BLaER1 (cell line): Measurements from ENCODE around the gene ALDH3B1.

Experiments used
- H3K27ac ChIP-seq: shearing (Covaris generic); formaldehyde crosslinking; 2 replicates; pipeline ENCODE4 v1.8.1; 2022
- H3K27me3 ChIP-seq: shearing (Covaris generic); formaldehyde crosslinking; 2 replicates; pipeline ENCODE4 v1.8.1; 2022
- H3K36me3 ChIP-seq: shearing (Covaris generic); formaldehyde crosslinking; 2 replicates; pipeline ENCODE4 v1.8.1; 2022
- H3K4me1 ChIP-seq: shearing (Covaris generic); formaldehyde crosslinking; 2 replicates; pipeline ENCODE4 v1.8.1; 2022
- H3K4me2 ChIP-seq: shearing (Covaris generic); formaldehyde crosslinking; 2 replicates; pipeline ENCODE4 v1.8.1; 2022
- H3K4me3 ChIP-seq: shearing (Covaris generic); formaldehyde crosslinking; 2 replicates; pipeline ENCODE4 v1.8.1; 2022
- H3K9ac ChIP-seq: shearing (Covaris generic); formaldehyde crosslinking; 2 replicates; pipeline ENCODE4 v1.8.1; 2022
- H3K9me3 ChIP-seq: shearing (Covaris generic); formaldehyde crosslinking; 2 replicates; pipeline ENCODE4 v1.8.1; 2022
- H4K20me1 ChIP-seq: shearing (Covaris generic); formaldehyde crosslinking; 2 replicates; pipeline ENCODE4 v1.8.1; 2022
- Cebpa-rat ChIP-seq: shearing (Covaris generic); IDR thresholded peaks from 2 replicates; pipeline ENCODE4 v1.8.1; 2022

The ALDH3B1 gene

GRCh38 chr11:68016161-68016903 lies 6.2 kb downstream of the ALDH3B1 start:
- no peaks in the 10 kb centered on the region for H3K27me3 ChIP-seq

GRCh38 chr11:68016904-68017817 lies 7.0 kb downstream of the ALDH3B1 start:
- no peaks in the 10 kb centered on the region for H3K9me3 ChIP-seq
- H3K4me1 ChIP-seq = peaks cover 75% of the 10 kb centered on the region
- peaks cover 11% of the 10 kb centered on the region; the same call in 1 of the 2 replicates for H3K36me3 ChIP-seq
- peak overlapping the region; percentile 45 for H3K27ac ChIP-seq
- TF ChIP-seq Cebpa-rat = no peak
- no peaks in the 10 kb centered on the region for H3K27me3 ChIP-seq
- H3K4me2 ChIP-seq = peak overlapping the region; percentile 74
- no peaks in the 10 kb centered on the region for H4K20me1 ChIP-seq
- 0 out of 2 replicates have a peak overlapping the region, but pooled peaks have one; percentile 6 for H3K4me3 ChIP-seq
- no peak overlapping the region; the same call in 1 of the 2 replicates for H3K9ac ChIP-seq

More at GRCh38 chr11:68016161-68016903, 6.2 kb downstream of the ALDH3B1 start:
- Histone ChIP-seq H3K9me3 (no peaks in the 10 kb centered on the region), H3K4me3 (0 out of 2 replicates have a peak overlapping the region, but pooled peaks have one; percentile 6), H3K4me1 (peaks cover 78% of the 10 kb centered on the region), H3K9ac (no peak overlapping the region; the same call in 1 of the 2 replicates), H3K4me2 (peak overlapping the region; percentile 74), H3K27ac (peak overlapping the region; percentile 45), H3K36me3 (0 out of 2 replicates have a peak, but pooled peaks cover 5% of the 10 kb centered on the region), H4K20me1 (no peaks in the 10 kb centered on the region)
- TF ChIP-seq Cebpa-rat = no peak

- H3K4me1 ChIP-seq = peaks cover 65% of the 10 kb centered on the region
- H3K27ac ChIP-seq = peak overlapping the region; percentile 45; the same call in 1 of the 2 replicates
- no peaks in the 10 kb centered on the region for H3K9me3 ChIP-seq
- peaks cover 11% of the 10 kb centered on the region; the same call in 1 of the 2 replicates for H3K36me3 ChIP-seq
- TF ChIP-seq Cebpa-rat = no peak
- H4K20me1 ChIP-seq = no peaks in the 10 kb centered on the region
- H3K27me3 ChIP-seq = no peaks in the 10 kb centered on the region
- no peak overlapping the region for H3K4me3 ChIP-seq
- H3K4me2 ChIP-seq = no peak overlapping the region
- no peak overlapping the region for H3K9ac ChIP-seq
Observed at GRCh38 chr11:68017980-68018729, 8.0 kb downstream of the ALDH3B1 start.

GRCh38 chr11:68018730-68019190 lies 8.6 kb downstream of the ALDH3B1 start:
- no peak overlapping the region for H3K9ac ChIP-seq
- no peak overlapping the region for H3K27ac ChIP-seq
- H3K9me3 ChIP-seq = no peaks in the 10 kb centered on the region
- peaks cover 7% of the 10 kb centered on the region; the same call in 1 of the 2 replicates for H3K36me3 ChIP-seq
- peaks cover 59% of the 10 kb centered on the region for H3K4me1 ChIP-seq
- TF ChIP-seq Cebpa-rat = no peak
- H4K20me1 ChIP-seq = no peaks in the 10 kb centered on the region
- no peak overlapping the region for H3K4me3 ChIP-seq
- H3K27me3 ChIP-seq = no peaks in the 10 kb centered on the region
- no peak overlapping the region for H3K4me2 ChIP-seq

GRCh38 chr11:68019486-68019885 lies 9.4 kb downstream of the ALDH3B1 start:
- Histone ChIP-seq H3K4me2 (no peak overlapping the region), H3K36me3 (peaks cover 8% of the 10 kb centered on the region; the same call in 1 of the 2 replicates), H3K4me3 (no peak overlapping the region), H3K9ac (no peak overlapping the region), H3K27ac (no peak overlapping the region), H3K9me3 (no peaks in the 10 kb centered on the region), H4K20me1 (no peaks in the 10 kb centered on the region), H3K4me1 (peaks cover 51% of the 10 kb centered on the region), H3K27me3 (no peaks in the 10 kb centered on the region)
- TF ChIP-seq Cebpa-rat = no peak

- Histone ChIP-seq H4K20me1 (no peaks in the 10 kb centered on the region), H3K27ac (peak overlapping the region; percentile 58; the same call in 1 of the 2 replicates), H3K4me1 (peaks cover 52% of the 10 kb centered on the region), H3K4me2 (peak overlapping the region; percentile 80), H3K36me3 (peaks cover 17% of the 10 kb centered on the region; the same call in 1 of the 2 replicates), H3K9ac (peak overlapping the region; percentile 9; the same call in 1 of the 2 replicates), H3K9me3 (0 out of 2 replicates have a peak, but pooled peaks cover 4% of the 10 kb centered on the region), H3K27me3 (no peaks in the 10 kb centered on the region), H3K4me3 (no peak overlapping the region)
- TF ChIP-seq Cebpa-rat = no peak
Observed at GRCh38 chr11:68020575-68020974, 10.4 kb downstream of the ALDH3B1 start.

GRCh38 chr11:68021167-68021787 lies 11.2 kb downstream of the ALDH3B1 start:
- Histone ChIP-seq H3K27ac (peak overlapping the region; percentile 58), H3K4me3 (no peak overlapping the region), H3K4me1 (peaks cover 53% of the 10 kb centered on the region), H3K36me3 (peaks cover 22% of the 10 kb centered on the region; the same call in 1 of the 2 replicates), H3K27me3 (no peaks in the 10 kb centered on the region), H3K9ac (peak overlapping the region; percentile 9; the same call in 1 of the 2 replicates), H3K9me3 (0 out of 2 replicates have a peak, but pooled peaks cover 4% of the 10 kb centered on the region), H3K4me2 (peak overlapping the region; percentile 80), H4K20me1 (no peaks in the 10 kb centered on the region)
- no peak for TF ChIP-seq Cebpa-rat

- H3K27ac ChIP-seq = peak overlapping the region; percentile 58; the same call in 1 of the 2 replicates
- TF ChIP-seq Cebpa-rat = no peak
- 0 out of 2 replicates have a peak, but pooled peaks cover 4% of the 10 kb centered on the region for H3K9me3 ChIP-seq
- H4K20me1 ChIP-seq = no peaks in the 10 kb centered on the region
- no peaks in the 10 kb centered on the region for H3K27me3 ChIP-seq
- no peak overlapping the region for H3K4me3 ChIP-seq
- H3K36me3 ChIP-seq = peaks cover 29% of the 10 kb centered on the region; the same call in 1 of the 2 replicates
- H3K4me1 ChIP-seq = peaks cover 40% of the 10 kb centered on the region
- no peak overlapping the region for H3K9ac ChIP-seq
- H3K4me2 ChIP-seq = no peak overlapping the region
Observed at GRCh38 chr11:68022531-68022930, 12.4 kb downstream of the ALDH3B1 start.
